Erythroblast (primary cell): Measurements from ENCODE around the gene MCCC2.
"Not testable (repeated sequence)": the region's sequence is repeated elsewhere in the genome, so short reads cannot be mapped to it uniquely, and the experiment has no call there.

ENCODE experiments used
- DNase-seq, 2 experiments: peaks; one replicate each; lab custom pipeline; 2025; lab: John Stamatoyannopoulos, UW
- GATA1 ChIP-seq: IDR thresholded peaks from 2 replicates; pipeline ENCODE4 v1.6.1; 2011; ENCODE audit warnings: low read depth, mild to moderate bottlenecking, control low read depth, low read length, moderate library complexity
- POLR2A ChIP-seq: IDR thresholded peaks from 2 replicates; pipeline ENCODE4 v1.6.1; 2011; ENCODE audit warnings: mild to moderate bottlenecking, low read length

The MCCC2 gene

GRCh38 chr5:71663191-71663969 is 76.2 kb downstream of the MCCC2 start:
- TF ChIP-seq POLR2A (no peak), GATA1 (no peak)
- no peak for DNase-seq

GRCh38 chr5:71664615-71665014 is 77.5 kb downstream of the MCCC2 start:
- not testable (repeated sequence) for DNase-seq

GRCh38 chr5:71666321-71666720 is 79.2 kb downstream of the MCCC2 start:
- DNase-seq = no peak
- no peak for TF ChIP-seq POLR2A
- TF ChIP-seq GATA1 = no peak

- TF ChIP-seq GATA1 = no peak
- no peak for TF ChIP-seq POLR2A
Observed at GRCh38 chr5:71677977-71678376, 90.8 kb downstream of the MCCC2 start.

GRCh38 chr5:71679714-71680113 is 92.6 kb downstream of the MCCC2 start:
- no peak for DNase-seq
- TF ChIP-seq GATA1 = no peak
- TF ChIP-seq POLR2A = no peak

More at GRCh38 chr5:71677977-71678376, 90.8 kb downstream of the MCCC2 start:
- no peak for DNase-seq

- TF ChIP-seq POLR2A (no peak), GATA1 (no peak)
Observed at GRCh38 chr5:71680510-71680909, 93.4 kb downstream of the MCCC2 start.

GRCh38 chr5:71681296-71681695 is 94.2 kb downstream of the MCCC2 start:
- TF ChIP-seq POLR2A (no peak), GATA1 (no peak)

More at GRCh38 chr5:71680510-71680909, 93.4 kb downstream of the MCCC2 start:
- no peak for DNase-seq

GRCh38 chr5:71684309-71684708 is 97.2 kb downstream of the MCCC2 start:
- TF ChIP-seq POLR2A (no peak), GATA1 (no peak)
- no peak for DNase-seq

More at GRCh38 chr5:71681296-71681695, 94.2 kb downstream of the MCCC2 start:
- DNase-seq = no peak

- TF ChIP-seq GATA1 (no peak), POLR2A (no peak)
- peak; percentile 6 to 59 for DNase-seq
Observed at GRCh38 chr5:71693828-71694427, 106.8 kb downstream of the MCCC2 start.

GRCh38 chr5:71695071-71695470 is 107.9 kb downstream of the MCCC2 start:
- TF ChIP-seq GATA1 (no peak), POLR2A (no peak)
- no peak for DNase-seq

GRCh38 chr5:71695595-71695994 is 108.5 kb downstream of the MCCC2 start:
- no peak for DNase-seq

GRCh38 chr5:71697967-71698366 is 110.8 kb downstream of the MCCC2 start:
- TF ChIP-seq GATA1 (no peak), POLR2A (no peak)
- DNase-seq = peak; percentile 9 to 32

More at GRCh38 chr5:71695595-71695994, 108.5 kb downstream of the MCCC2 start:
- TF ChIP-seq GATA1 = no peak
- no peak for TF ChIP-seq POLR2A

- TF ChIP-seq POLR2A (no peak), GATA1 (no peak)
- DNase-seq = no peak
Observed at GRCh38 chr5:71699233-71699632, 112.1 kb downstream of the MCCC2 start.

GRCh38 chr5:71699751-71700150 is 112.6 kb downstream of the MCCC2 start:
- no peak for TF ChIP-seq GATA1
- no peak for TF ChIP-seq POLR2A

GRCh38 chr5:71700803-71701202 is 113.7 kb downstream of the MCCC2 start:
- DNase-seq = no peak
- TF ChIP-seq GATA1 = no peak
- TF ChIP-seq POLR2A = no peak

More at GRCh38 chr5:71699751-71700150, 112.6 kb downstream of the MCCC2 start:
- no peak for DNase-seq
